CD4-positive, alpha-beta T cell (primary cell): ENCODE measurements around the gene CELA2B. TPM values are rescaled to one million over a fixed set of nuclear protein-coding genes. Genes with fewer than 3 reads are reported as not detected.
A peak's percentile ranks its signal among the peaks of the same experiment; 100 is the strongest.
"Not testable (repeated sequence)": the region's sequence is repeated elsewhere in the genome, so short reads cannot be mapped to it uniquely, and the experiment has no call there.

Experiments used
- ATAC-seq: fragments of 200-7000 bp; cut with Tn5 transposase; one replicate; pipeline ENCODE4 v1.10.0; 2022; ENCODE audit warnings: mild to moderate bottlenecking; ENCODE audit not compliant: poor library complexity
- CTCF ChIA-PET: fragments of 350-600 bp; sonication (Branson Sonifier 250); formaldehyde crosslinking; loops from one replicate; lab custom pipeline; 2021; ENCODE audit warnings: antibody characterized with exemption, inconsistent platforms; lab: Charles Lee
- POLR2A ChIA-PET: fragments of 350-600 bp; sonication (Branson Sonifier 250); formaldehyde crosslinking; loops from one replicate; lab custom pipeline; 2021; ENCODE audit warnings: antibody characterized with exemption, inconsistent platforms; lab: Charles Lee
- DNase-seq, 14 experiments: peaks; one replicate each; pipeline ENCODE4 v3.0.0-alpha.2; 2013 to 2020; ENCODE audit warnings: mixed read lengths in 2 of 14
- H3K27ac ChIP-seq, 2 donors: one replicate each; pipeline versions ENCODE4 v1.5.1 to v1.7.0; 2013; ENCODE audit warnings: low read length in 2 of 2, low read depth in 1 of 2, mild to moderate bottlenecking in 1 of 2
- H3K27me3 ChIP-seq, 2 experiments: 1 replicate in 1 of 2; 2 replicates in 1 of 2; pipeline versions ENCODE4 v1.6.1 to v1.7.0; 2013; ENCODE audit warnings: low read length in 2 of 2, control low read depth in 1 of 2, mild to moderate bottlenecking in 1 of 2, moderate library complexity in 1 of 2; ENCODE audit not compliant: insufficient read depth in 2 of 2, control insufficient read depth in 1 of 2
- H3K36me3 ChIP-seq: one replicate; pipeline ENCODE4 v1.6.1; 2013; ENCODE audit warnings: low read length, control low read depth; ENCODE audit not compliant: insufficient read depth
- H3K4me1 ChIP-seq: one replicate; pipeline ENCODE4 v1.6.1; 2013; ENCODE audit warnings: low read length, control low read depth; ENCODE audit not compliant: insufficient read depth
- H3K4me3 ChIP-seq: one replicate; pipeline ENCODE4 v1.5.1; 2013; ENCODE audit warnings: mild to moderate bottlenecking, low read length, moderate library complexity
- H3K9me3 ChIP-seq, 2 experiments: 1 replicate in 1 of 2; 2 replicates in 1 of 2; pipeline versions ENCODE4 v1.6.1 to v1.7.0; 2013; ENCODE audit warnings: low read length in 2 of 2, mild to moderate bottlenecking in 2 of 2, control low read depth in 1 of 2, moderate library complexity in 1 of 2; ENCODE audit not compliant: control insufficient read depth in 1 of 2, insufficient read depth in 1 of 2
- H3K27ac Mint-ChIP-seq: one replicate; pipeline ENCODE4 v1.8.0; 2020; ENCODE audit warnings: mixed read lengths
- H3K27me3 Mint-ChIP-seq: one replicate; pipeline ENCODE4 v1.8.0; 2021; ENCODE audit warnings: mixed read lengths
- H3K36me3 Mint-ChIP-seq: one replicate; pipeline ENCODE4 v1.8.0; 2021; ENCODE audit warnings: low read depth, mixed read lengths
- H3K4me1 Mint-ChIP-seq: one replicate; pipeline ENCODE4 v1.8.0; 2021; ENCODE audit warnings: low read depth, mixed read lengths
- H3K4me3 Mint-ChIP-seq: one replicate; pipeline ENCODE4 v1.8.0; 2020; ENCODE audit warnings: mild to moderate bottlenecking, mixed read lengths
- H3K9me3 Mint-ChIP-seq: one replicate; pipeline ENCODE4 v1.8.0; 2020; ENCODE audit warnings: mixed read lengths
- intact Hi-C, 2 experiments: fragments of 100-400 bp; cut with DNase I in 1 of 2; cut with micrococcal nuclease in 1 of 2; formaldehyde crosslinking; loops; one replicate each; pipeline versions ENCODE4 v1.15.1 to v1.9.0; 2023 to 2025; cut with DNase I, micrococcal nuclease
- total RNA-seq, 174 experiments: library from RNA in 2 of 174; stranded (reverse) in 2 of 174; gene quantifications; one replicate each; pipeline ENCODE4 v1.2.3 and lab custom pipeline; 2021 to 2026
- TF ChIP-seq, protein P1 (sequence below): fragments of 200-600 bp; IDR thresholded peaks from one replicate; pipeline ENCODE4 v1.8.0; 2022; ENCODE audit warnings: antibody characterized with exemption, mild to moderate bottlenecking

The CELA2B gene
- total RNA-seq, 2 experiments from 2014 or later = not detected

DNA sequence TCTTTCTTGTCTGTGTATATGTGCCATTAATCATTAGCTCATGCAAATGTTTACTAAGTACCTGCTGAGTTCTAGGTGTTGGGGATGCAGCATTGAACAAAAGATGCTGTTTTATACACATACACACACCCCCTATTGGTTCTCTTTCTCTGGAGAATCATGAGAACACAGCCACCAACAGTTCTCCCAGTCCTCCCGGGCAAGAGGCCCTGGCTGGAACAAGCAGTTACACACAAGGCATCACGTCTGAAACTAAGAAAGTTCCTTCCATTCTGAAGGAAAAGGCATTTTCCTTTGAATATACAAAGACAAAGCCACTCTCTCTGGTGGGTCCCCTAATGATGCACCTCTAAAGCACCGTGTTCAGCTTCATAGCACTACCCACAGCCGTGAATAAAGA is 37.3 kb downstream of the CELA2B start:
- ChIA-PET CTCF (interaction anchor here (1.6 kb wide), 1 partner anchor 12 kb away, joined by 3 read pairs; no protein-coding TSS in a partner anchor), POLR2A (no interaction called here)
- DNase-seq = no peak
- ATAC-seq = no peak
- intact Hi-C loops = no loop called here
- Histone ChIP-seq H3K4me3 (no peak overlapping the region), H3K9me3 (no peaks in the 10 kb centered on the region), H3K27me3 (no peaks in the 10 kb centered on the region), H3K36me3 (peaks cover 33% of the 10 kb centered on the region), H3K4me1 (peaks cover 12% of the 10 kb centered on the region), H3K27ac (no peak overlapping the region)
- H3K4me1 Mint-ChIP-seq = peaks cover 28% of the 10 kb centered on the region
- H3K9me3 Mint-ChIP-seq = no peaks in the 10 kb centered on the region
- no peak overlapping the region for H3K27ac Mint-ChIP-seq
- H3K27me3 Mint-ChIP-seq = no peaks in the 10 kb centered on the region
- TF ChIP-seq, protein P1, sequence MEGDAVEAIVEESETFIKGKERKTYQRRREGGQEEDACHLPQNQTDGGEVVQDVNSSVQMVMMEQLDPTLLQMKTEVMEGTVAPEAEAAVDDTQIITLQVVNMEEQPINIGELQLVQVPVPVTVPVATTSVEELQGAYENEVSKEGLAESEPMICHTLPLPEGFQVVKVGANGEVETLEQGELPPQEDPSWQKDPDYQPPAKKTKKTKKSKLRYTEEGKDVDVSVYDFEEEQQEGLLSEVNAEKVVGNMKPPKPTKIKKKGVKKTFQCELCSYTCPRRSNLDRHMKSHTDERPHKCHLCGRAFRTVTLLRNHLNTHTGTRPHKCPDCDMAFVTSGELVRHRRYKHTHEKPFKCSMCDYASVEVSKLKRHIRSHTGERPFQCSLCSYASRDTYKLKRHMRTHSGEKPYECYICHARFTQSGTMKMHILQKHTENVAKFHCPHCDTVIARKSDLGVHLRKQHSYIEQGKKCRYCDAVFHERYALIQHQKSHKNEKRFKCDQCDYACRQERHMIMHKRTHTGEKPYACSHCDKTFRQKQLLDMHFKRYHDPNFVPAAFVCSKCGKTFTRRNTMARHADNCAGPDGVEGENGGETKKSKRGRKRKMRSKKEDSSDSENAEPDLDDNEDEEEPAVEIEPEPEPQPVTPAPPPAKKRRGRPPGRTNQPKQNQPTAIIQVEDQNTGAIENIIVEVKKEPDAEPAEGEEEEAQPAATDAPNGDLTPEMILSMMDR = no peak
- no peak overlapping the region for H3K4me3 Mint-ChIP-seq
- H3K36me3 Mint-ChIP-seq = peaks cover 65% of the 10 kb centered on the region

DNA sequence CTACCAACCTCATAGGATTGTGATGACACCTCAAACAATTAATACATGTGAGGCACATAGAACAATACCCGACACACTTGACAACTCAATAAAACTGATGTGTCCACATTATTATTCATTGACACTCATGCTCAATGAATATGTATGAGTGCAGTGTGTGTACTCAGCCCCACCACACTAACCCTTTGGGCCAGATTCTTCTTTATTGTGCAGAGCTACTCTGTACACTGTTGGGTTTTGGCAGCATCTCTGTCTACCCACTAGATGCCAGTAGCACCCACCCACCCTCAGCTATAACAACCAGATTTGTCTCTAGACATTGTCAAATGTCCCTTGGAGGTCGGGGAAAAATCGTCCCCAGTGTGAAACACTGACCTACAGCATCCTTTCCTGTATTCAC is 38.0 kb downstream of the CELA2B start:
- H3K27ac Mint-ChIP-seq = no peak overlapping the region
- peaks cover 68% of the 10 kb centered on the region for H3K36me3 Mint-ChIP-seq
- no peak overlapping the region for H3K4me3 Mint-ChIP-seq
- H3K9me3 Mint-ChIP-seq = no peaks in the 10 kb centered on the region
- ATAC-seq (no peak), DNase-seq (no peak)
- no peaks in the 10 kb centered on the region for H3K9me3 ChIP-seq
- no peaks in the 10 kb centered on the region for H3K27me3 Mint-ChIP-seq
- H3K4me3 ChIP-seq = no peak overlapping the region
- intact Hi-C loops = no loop called here
- peaks cover 33% of the 10 kb centered on the region for H3K36me3 ChIP-seq
- H3K4me1 Mint-ChIP-seq = peaks cover 33% of the 10 kb centered on the region
- TF ChIP-seq, protein P1 = no peak
- H3K27me3 ChIP-seq = no peaks in the 10 kb centered on the region
- H3K4me1 ChIP-seq = peaks cover 12% of the 10 kb centered on the region
- CTCF ChIA-PET = interaction anchor here (1.6 kb wide), 1 partner anchor 12 kb away, joined by 3 read pairs; no protein-coding TSS in a partner anchor
- no peak overlapping the region for H3K27ac ChIP-seq
- POLR2A ChIA-PET = no interaction called here

DNA sequence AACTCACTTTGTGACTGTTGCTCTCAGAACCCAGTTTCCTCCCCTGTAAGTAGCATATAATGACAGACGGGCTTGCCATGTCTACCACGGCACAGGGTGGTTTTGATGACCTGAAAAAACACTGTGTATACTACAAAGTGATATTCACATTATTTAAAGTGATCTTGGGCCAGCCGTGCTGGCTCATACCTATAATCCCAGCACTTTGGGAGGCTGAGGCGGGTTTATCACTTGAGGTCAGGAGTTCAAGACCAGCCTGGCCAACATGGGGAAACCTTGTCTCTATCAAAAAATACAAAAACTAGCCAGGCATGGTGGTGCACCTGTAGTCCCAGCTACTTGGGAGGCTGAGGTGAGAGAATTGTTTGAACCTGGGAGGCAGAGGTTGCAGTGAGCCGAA is 38.7 kb downstream of the CELA2B start:
- POLR2A ChIA-PET, H3K9me3 ChIP-seq, H3K9me3 Mint-ChIP-seq, ATAC-seq, H3K4me3 ChIP-seq, DNase-seq, H3K4me3 Mint-ChIP-seq, H3K27ac Mint-ChIP-seq, H3K27me3 Mint-ChIP-seq, H3K27ac ChIP-seq, H3K27me3 ChIP-seq, CTCF ChIA-PET, intact Hi-C loops: not testable (repeated sequence)
- peaks cover 33% of the 10 kb centered on the region for H3K36me3 ChIP-seq
- Mint-ChIP-seq H3K36me3 (peaks cover 68% of the 10 kb centered on the region), H3K4me1 (peaks cover 33% of the 10 kb centered on the region)
- peaks cover 12% of the 10 kb centered on the region for H3K4me1 ChIP-seq

DNA sequence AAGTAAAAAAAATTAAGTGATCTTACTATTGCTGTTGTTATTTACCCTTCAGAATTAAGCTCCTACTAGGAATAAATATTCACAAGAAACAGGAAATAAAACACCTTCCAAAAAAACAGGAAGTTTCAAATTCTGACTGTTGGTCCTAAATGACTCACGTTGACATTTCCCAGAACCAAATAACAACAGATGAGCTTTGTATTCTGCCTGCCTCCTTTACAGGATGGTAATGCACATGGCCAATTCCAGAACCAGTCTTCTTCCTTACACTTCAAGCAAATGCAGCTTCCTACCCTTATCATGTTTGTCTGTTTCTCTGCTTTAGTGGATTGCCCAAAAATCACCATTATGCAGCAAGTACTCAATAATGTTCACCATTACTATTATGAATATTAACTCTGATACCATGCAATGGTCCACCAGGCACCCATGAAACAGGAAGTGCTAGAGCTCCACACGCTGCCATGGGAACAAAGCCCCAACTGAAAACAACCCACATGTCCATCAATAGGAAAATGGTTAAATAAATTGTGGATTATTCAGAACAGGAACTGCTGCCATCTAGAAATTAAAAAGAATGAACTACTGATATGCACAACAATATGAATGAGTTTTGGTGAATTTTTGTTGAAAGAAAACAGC is 39.2 kb downstream of the CELA2B start:
- H3K4me1 Mint-ChIP-seq = peaks cover 33% of the 10 kb centered on the region
- no peaks in the 10 kb centered on the region for H3K27me3 ChIP-seq
- no peak overlapping the region for H3K4me3 Mint-ChIP-seq
- TF ChIP-seq, protein P1 = no peak
- CTCF ChIA-PET = no interaction called here
- no peak for ATAC-seq
- H3K27ac ChIP-seq = no peak overlapping the region
- H3K4me1 ChIP-seq = peaks cover 12% of the 10 kb centered on the region
- H3K36me3 Mint-ChIP-seq = peaks cover 68% of the 10 kb centered on the region
- H3K27me3 Mint-ChIP-seq = no peaks in the 10 kb centered on the region
- H3K36me3 ChIP-seq = peaks cover 33% of the 10 kb centered on the region
- POLR2A ChIA-PET = no interaction called here
- intact Hi-C loops = no loop called here
- DNase-seq = peak in 2 of 14 experiments; percentile 4 to 26
- H3K9me3 ChIP-seq = no peaks in the 10 kb centered on the region
- no peak overlapping the region for H3K27ac Mint-ChIP-seq
- no peak overlapping the region for H3K4me3 ChIP-seq
- no peaks in the 10 kb centered on the region for H3K9me3 Mint-ChIP-seq
